HG02970 (cell line): ENCODE results near the gene EFR3B.

Experiments used
- ATAC-seq: cut with Tn5 transposase; IDR thresholded peaks from one replicate; pipeline ENCODE4 v1.9.1; 2021; ENCODE audit warnings: mild to moderate bottlenecking, moderate library complexity, moderate number of reproducible peaks; ENCODE audit not compliant: unreplicated experiment, low FRiP score

The EFR3B gene

GRCh38 chr2:25034081-25034480 is 7.8 kb upstream of the EFR3B start:
- ATAC-seq = no peak

GRCh38 chr2:25035537-25036220 is 6.2 kb upstream of the EFR3B start:
- ATAC-seq = no peak

- no peak for ATAC-seq
Observed at GRCh38 chr2:25036221-25036559, 5.7 kb upstream of the EFR3B start.

- no peak for ATAC-seq
Observed at GRCh38 chr2:25039126-25039525, 2.8 kb upstream of the EFR3B start.

GRCh38 chr2:25041307-25041927 is 459 bp upstream of the EFR3B start:
- no peak for ATAC-seq

GRCh38 chr2:25042321-25043240 is 705 bp downstream of the EFR3B start:
- peak; percentile 4 for ATAC-seq

GRCh38 chr2:25043241-25043867 is 1.5 kb downstream of the EFR3B start:
- no peak for ATAC-seq

- no peak for ATAC-seq
Observed at GRCh38 chr2:25044011-25044410, 2.1 kb downstream of the EFR3B start.

- no peak for ATAC-seq
Observed at GRCh38 chr2:25044990-25045389, 3.1 kb downstream of the EFR3B start.

GRCh38 chr2:25049422-25049821 is 7.5 kb downstream of the EFR3B start:
- ATAC-seq = no peak

- ATAC-seq = no peak
Observed at GRCh38 chr2:25050128-25050527, 8.3 kb downstream of the EFR3B start.

GRCh38 chr2:25053041-25053440 is 11.2 kb downstream of the EFR3B start:
- no peak for ATAC-seq

GRCh38 chr2:25054720-25055119 is 12.8 kb downstream of the EFR3B start:
- no peak for ATAC-seq

- no peak for ATAC-seq
Observed at GRCh38 chr2:25055376-25055920, 13.6 kb downstream of the EFR3B start.

- ATAC-seq = no peak
Observed at GRCh38 chr2:25056098-25056821, 14.4 kb downstream of the EFR3B start.

- no peak for ATAC-seq
Observed at GRCh38 chr2:25062511-25062917, 20.6 kb downstream of the EFR3B start.

GRCh38 chr2:25063876-25064660 is 22.2 kb downstream of the EFR3B start:
- ATAC-seq = no peak

- no peak for ATAC-seq
Observed at GRCh38 chr2:25065768-25066167, 23.9 kb downstream of the EFR3B start.

GRCh38 chr2:25066455-25066854 is 24.6 kb downstream of the EFR3B start:
- ATAC-seq = no peak
